ENCODE measurements around the gene WWC2. TPM values are rescaled to one million over a fixed set of nuclear protein-coding genes. Genes with fewer than 3 reads are reported as not detected.

Gene WWC2
- total RNA-seq, 4 donors from 2014 or later = 28.2 to 38.5 (median 37.0) TPM

- DNase-seq (ENCODE audit: extremely low spot score) = no peak
- TF ChIP-seq POLR2AphosphoS5 (IDR thresholded peaks at IDR 0.05) = no peak
- TF ChIP-seq EP300 (IDR thresholded peaks at IDR 0.05) = no peak
- no peak for TF ChIP-seq CTCF (IDR thresholded peaks at IDR 0.05)
- no peak for TF ChIP-seq POLR2A (IDR thresholded peaks at IDR 0.05; ENCODE audit: low read depth)
- 70% methylated on average over 4 of the region's 4 CpGs for whole genome bisulfite sequencing
- H3K36me3 ChIP-seq = no peaks in the 10 kb centered on the region
- no peak overlapping the region for H3K27ac ChIP-seq (replicated peaks in 1 of 4)
- H3K4me1 ChIP-seq = peaks cover 0 to 13% (median 5%) of the 10 kb centered on the region in 4 donors
- intact Hi-C loops (cut with DNase I) = no loop called here
- H3K27me3 ChIP-seq = no peaks in the 10 kb centered on the region
- H3K4me3 ChIP-seq = no peak overlapping the region
- no peaks in the 10 kb centered on the region for H3K9me3 ChIP-seq
Measured at GRCh38 chr4:183080372-183081115, 18.5 kb upstream of the WWC2 start.

- Histone ChIP-seq H3K27ac (replicated peaks in 1 of 4) (no peak overlapping the region), H3K4me1 (peaks cover 0 to 13% (median 5%) of the 10 kb centered on the region in 4 donors), H3K9me3 (no peaks in the 10 kb centered on the region), H3K27me3 (no peaks in the 10 kb centered on the region), H3K4me3 (no peak overlapping the region), H3K36me3 (no peaks in the 10 kb centered on the region)
- intact Hi-C loops (cut with DNase I) = no loop called here
- DNase-seq (ENCODE audit: extremely low spot score) = peak; percentile 5
- 47% methylated on average over 3 of the region's 3 CpGs for WGBS
- no peak for TF ChIP-seq POLR2AphosphoS5 (IDR thresholded peaks at IDR 0.05)
- no peak for TF ChIP-seq CTCF (IDR thresholded peaks at IDR 0.05)
- TF ChIP-seq POLR2A (IDR thresholded peaks at IDR 0.05; ENCODE audit: low read depth) = no peak
- TF ChIP-seq EP300 (IDR thresholded peaks at IDR 0.05) = no peak
Measured at GRCh38 chr4:183081116-183081469, 18.0 kb upstream of the WWC2 start.

DNA sequence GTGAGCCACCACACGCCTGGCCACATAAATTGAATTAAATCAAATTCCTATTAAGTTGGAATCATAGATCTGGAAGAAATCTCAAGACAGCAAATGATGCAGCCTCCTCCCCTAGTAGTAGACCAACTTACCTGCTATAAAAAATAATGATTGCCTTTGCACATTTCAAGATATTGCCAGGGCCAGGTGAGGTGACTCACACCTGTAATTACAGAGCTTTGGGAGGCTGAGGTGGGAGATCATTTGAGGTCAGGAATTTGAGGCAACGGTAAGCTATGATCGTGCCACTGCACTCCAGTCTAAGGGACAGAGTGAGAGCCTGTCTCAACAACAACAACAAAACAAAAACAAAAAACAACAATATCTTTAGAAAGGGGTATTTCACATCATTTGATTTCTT lies 17.0 kb upstream of the WWC2 start:
- intact Hi-C loops (cut with DNase I) = no loop called here
- H3K4me3 ChIP-seq = no peak overlapping the region
- no peaks in the 10 kb centered on the region for H3K27me3 ChIP-seq
- peaks cover 0 to 13% (median 5%) of the 10 kb centered on the region in 4 donors for H3K4me1 ChIP-seq
- no peak overlapping the region for H3K27ac ChIP-seq (replicated peaks in 1 of 4)
- H3K36me3 ChIP-seq = no peaks in the 10 kb centered on the region
- no peak for DNase-seq (ENCODE audit: extremely low spot score)
- WGBS = 96% methylated on average over 3 of the region's 3 CpGs
- H3K9me3 ChIP-seq = no peaks in the 10 kb centered on the region
- TF ChIP-seq POLR2A (IDR thresholded peaks at IDR 0.05; ENCODE audit: low read depth) (no peak), POLR2AphosphoS5 (IDR thresholded peaks at IDR 0.05) (no peak), CTCF (IDR thresholded peaks at IDR 0.05) (no peak), EP300 (IDR thresholded peaks at IDR 0.05) (no peak)

DNA sequence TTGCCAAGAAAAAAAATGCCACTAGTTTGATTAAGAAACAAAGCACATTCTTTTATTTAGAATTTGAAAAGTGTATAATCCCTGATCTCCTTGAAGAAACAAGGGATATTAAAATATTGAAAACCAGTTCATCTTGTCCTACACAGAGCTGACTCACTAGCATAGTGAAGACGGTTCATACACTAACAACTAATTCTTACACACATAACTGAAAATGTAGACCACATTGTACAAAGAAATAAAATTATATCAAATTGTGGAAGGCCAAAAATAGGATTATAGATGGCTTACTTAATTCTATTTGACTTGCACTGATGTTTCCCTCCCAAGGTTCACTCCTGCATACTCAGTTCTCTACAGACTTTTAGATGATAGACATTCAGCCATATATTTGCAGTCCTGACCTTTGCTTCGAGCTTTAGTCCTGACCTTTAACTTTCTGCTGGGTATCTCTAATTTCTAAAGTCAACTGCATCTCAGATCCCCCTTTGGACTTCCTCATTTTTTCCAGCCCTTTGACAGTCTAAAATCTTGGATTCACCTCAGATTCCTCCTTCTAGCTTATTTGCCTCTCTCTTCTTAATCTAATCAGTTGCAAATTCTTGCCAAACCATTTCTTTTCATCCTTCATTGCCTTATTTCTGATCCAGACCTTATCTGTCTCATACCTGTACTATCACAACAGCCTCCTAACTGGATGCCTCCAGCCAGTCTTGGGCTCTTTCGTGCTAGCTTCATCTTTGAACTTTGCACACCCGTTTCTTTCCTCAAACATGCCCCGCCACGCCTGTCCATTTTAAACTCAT lies 4.5 kb upstream of the WWC2 start:
- Histone ChIP-seq H3K9me3 (no peaks in the 10 kb centered on the region), H3K36me3 (no peaks in the 10 kb centered on the region), H3K4me1 (peaks cover 0 to 11% (median 8%) of the 10 kb centered on the region in 4 donors), H3K27me3 (no peaks in the 10 kb centered on the region), H3K27ac (replicated peaks in 1 of 4) (no peak overlapping the region), H3K4me3 (no peak overlapping the region)
- no peak for DNase-seq (ENCODE audit: extremely low spot score)
- WGBS = 84% methylated on average over 6 of the region's 6 CpGs
- TF ChIP-seq POLR2AphosphoS5 (IDR thresholded peaks at IDR 0.05) (no peak), POLR2A (IDR thresholded peaks at IDR 0.05; ENCODE audit: low read depth) (no peak), EP300 (IDR thresholded peaks at IDR 0.05) (no peak), CTCF (IDR thresholded peaks at IDR 0.05) (no peak)
- intact Hi-C loops (cut with DNase I) = no loop called here

Measured in esophagus muscularis mucosa (tissue), 4 donors.